Measurements from ENCODE around the gene EPB41L1.

GRCh38 chr20:36218380-36219064 is 64.0 kb downstream of the EPB41L1 start:
- TF ChIP-seq CTCF (IDR thresholded peaks at IDR 0.05; ENCODE audit: low read depth, low read length), result no peak
- TF ChIP-seq EZH2phosphoT487 (IDR thresholded peaks at IDR 0.05; ENCODE audit: low read depth), result no peak

Data from OCI-LY3 (cell line).